PFSK-1 (cell line): ENCODE data around the gene CUBN.

ENCODE experiments used
- FOXP2 ChIP-seq: optimal IDR thresholded peaks from 2 replicates; pipeline ENCODE3; 2011; ENCODE audit warnings: borderline replicate concordance, control low read depth, inconsistent platforms; ENCODE audit not compliant: insufficient read depth; ENCODE audit errors: extremely low read length, extremely low read depth
- POLR2AphosphoS5 ChIP-seq: IDR thresholded peaks from 2 replicates; pipeline ENCODE4 v1.6.1; 2012; ENCODE audit warnings: low read depth, mild to moderate bottlenecking, control low read depth, low read length, moderate library complexity
- SIN3A ChIP-seq: IDR thresholded peaks from 2 replicates; pipeline ENCODE4 v1.6.1; 2012; ENCODE audit warnings: mild to moderate bottlenecking, low read length, moderate library complexity, borderline replicate concordance; ENCODE audit not compliant: insufficient read depth
- TAF1 ChIP-seq: IDR thresholded peaks from 2 replicates; pipeline ENCODE4 v1.6.1; 2012; ENCODE audit warnings: low read length, control low read depth, borderline replicate concordance; ENCODE audit not compliant: insufficient read depth
- TF ChIP-seq, protein P1 (sequence below), 2 experiments: IDR thresholded peaks; 2 replicates each; pipeline versions ENCODE4 v1.6.1 to v1.8.0; 2011 to 2012; ENCODE audit warnings: low read depth in 2 of 2, low read length in 2 of 2, control low read depth in 1 of 2, inconsistent platforms in 1 of 2, mild to moderate bottlenecking in 1 of 2, moderate library complexity in 1 of 2; ENCODE audit not compliant: insufficient read depth in 1 of 2

The CUBN gene

DNA sequence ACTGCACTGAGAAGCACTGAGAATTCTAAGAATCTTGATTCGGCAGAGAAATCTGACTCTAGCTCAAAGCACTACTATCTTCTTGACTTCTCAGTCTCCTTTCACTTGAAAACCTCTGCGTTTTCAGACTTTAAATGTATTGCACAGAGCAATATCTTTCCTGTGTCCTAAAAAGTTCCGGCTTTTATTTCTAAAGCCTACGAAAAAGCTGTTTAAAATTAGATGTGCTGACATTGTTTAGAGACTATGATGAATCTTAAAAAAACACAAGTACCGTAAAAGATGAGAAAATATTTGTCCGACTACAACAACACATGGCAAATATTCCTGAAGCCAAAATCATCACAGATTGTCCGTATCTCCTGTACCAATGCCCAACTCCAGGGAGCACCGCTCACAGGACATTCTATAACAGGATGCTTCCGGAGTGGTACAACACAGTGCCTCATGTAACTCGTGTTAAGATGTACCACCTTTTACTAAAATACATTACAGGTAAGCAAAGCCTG, 136.9 kb downstream of the CUBN start:
- TF ChIP-seq POLR2AphosphoS5 (no peak), FOXP2 (no peak), TAF1 (no peak), SIN3A (no peak)
- TF ChIP-seq, protein P1, sequence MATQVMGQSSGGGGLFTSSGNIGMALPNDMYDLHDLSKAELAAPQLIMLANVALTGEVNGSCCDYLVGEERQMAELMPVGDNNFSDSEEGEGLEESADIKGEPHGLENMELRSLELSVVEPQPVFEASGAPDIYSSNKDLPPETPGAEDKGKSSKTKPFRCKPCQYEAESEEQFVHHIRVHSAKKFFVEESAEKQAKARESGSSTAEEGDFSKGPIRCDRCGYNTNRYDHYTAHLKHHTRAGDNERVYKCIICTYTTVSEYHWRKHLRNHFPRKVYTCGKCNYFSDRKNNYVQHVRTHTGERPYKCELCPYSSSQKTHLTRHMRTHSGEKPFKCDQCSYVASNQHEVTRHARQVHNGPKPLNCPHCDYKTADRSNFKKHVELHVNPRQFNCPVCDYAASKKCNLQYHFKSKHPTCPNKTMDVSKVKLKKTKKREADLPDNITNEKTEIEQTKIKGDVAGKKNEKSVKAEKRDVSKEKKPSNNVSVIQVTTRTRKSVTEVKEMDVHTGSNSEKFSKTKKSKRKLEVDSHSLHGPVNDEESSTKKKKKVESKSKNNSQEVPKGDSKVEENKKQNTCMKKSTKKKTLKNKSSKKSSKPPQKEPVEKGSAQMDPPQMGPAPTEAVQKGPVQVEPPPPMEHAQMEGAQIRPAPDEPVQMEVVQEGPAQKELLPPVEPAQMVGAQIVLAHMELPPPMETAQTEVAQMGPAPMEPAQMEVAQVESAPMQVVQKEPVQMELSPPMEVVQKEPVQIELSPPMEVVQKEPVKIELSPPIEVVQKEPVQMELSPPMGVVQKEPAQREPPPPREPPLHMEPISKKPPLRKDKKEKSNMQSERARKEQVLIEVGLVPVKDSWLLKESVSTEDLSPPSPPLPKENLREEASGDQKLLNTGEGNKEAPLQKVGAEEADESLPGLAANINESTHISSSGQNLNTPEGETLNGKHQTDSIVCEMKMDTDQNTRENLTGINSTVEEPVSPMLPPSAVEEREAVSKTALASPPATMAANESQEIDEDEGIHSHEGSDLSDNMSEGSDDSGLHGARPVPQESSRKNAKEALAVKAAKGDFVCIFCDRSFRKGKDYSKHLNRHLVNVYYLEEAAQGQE (IDR thresholded peaks at IDR 0.05; ENCODE audit: insufficient read depth in 1 of 2, low read depth in 2 of 2, low read length in 2 of 2) = no peak

DNA sequence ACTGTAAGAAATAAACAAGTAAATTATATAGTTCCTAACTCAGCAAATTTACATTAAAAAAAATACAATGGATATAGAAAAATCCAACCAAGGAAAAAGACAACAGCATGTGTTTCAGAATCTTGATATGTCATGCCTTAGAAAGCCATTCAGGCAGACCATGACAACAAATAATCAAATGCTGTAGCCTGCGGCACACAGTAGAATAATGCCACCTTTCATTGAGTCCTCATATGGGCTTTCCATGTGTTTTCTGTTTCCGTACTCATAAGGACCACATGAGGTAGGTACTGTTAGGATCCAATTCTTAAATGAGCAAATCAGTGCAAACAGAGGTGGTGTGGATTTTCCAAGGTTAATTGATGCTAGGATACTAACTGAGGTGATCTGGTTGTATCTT, 138.6 kb downstream of the CUBN start:
- TF ChIP-seq FOXP2 = no peak
- TF ChIP-seq, protein P1 (IDR thresholded peaks at IDR 0.05; ENCODE audit: insufficient read depth in 1 of 2, low read depth in 2 of 2, low read length in 2 of 2) = no peak
- no peak for TF ChIP-seq SIN3A
- TF ChIP-seq TAF1 = no peak
- TF ChIP-seq POLR2AphosphoS5 = no peak

DNA sequence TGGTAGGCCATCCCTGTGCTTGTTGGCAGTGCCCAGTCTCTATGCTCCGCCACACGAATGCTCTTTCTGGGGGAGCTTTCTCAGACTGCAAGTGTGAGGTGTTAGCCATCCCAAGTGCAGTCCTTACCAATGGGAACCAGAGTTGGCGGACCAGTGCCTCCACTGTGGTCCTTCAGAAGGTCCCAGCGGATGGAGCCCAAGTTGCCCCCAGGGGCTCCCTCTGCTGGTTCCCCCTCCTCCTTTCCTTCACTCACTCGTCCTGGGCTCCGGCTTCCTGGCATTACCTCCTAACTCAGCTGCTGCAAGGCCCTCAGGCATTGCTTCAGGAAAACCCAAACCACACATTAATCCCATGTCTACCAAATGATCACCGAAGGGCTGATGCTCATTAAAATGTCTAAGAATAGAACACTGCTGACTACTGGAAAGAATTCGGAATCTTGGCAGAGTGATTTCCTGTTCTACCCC, 139.8 kb downstream of the CUBN start:
- TF ChIP-seq FOXP2 = no peak
- TF ChIP-seq SIN3A = no peak
- TF ChIP-seq TAF1 = no peak
- TF ChIP-seq, protein P1 (IDR thresholded peaks at IDR 0.05; ENCODE audit: insufficient read depth in 1 of 2, low read depth in 2 of 2, low read length in 2 of 2) = no peak

DNA sequence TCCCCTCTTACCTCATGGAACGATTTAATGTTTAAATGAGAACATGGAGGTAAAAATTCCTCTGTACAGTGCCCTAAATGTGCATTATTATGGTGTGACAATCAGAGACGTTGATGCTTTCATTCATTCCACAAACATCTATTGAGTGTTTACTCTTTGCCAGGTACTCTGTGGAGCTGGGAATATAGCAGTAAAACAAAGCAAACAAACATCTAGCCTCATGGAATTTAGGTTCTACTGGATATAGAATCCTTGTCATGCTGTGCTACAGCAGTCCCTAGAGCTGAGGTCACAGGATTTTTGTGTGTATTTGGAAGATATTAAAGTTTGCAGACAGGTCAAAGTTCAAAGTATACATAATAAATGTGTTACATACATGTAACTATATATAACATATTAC, 140.7 kb downstream of the CUBN start:
- TF ChIP-seq SIN3A (no peak), TAF1 (no peak), FOXP2 (no peak), POLR2AphosphoS5 (no peak)
- TF ChIP-seq, protein P1 (IDR thresholded peaks at IDR 0.05; ENCODE audit: insufficient read depth in 1 of 2, low read depth in 2 of 2, low read length in 2 of 2) = no peak
